HG03521 (cell line): Measurements from ENCODE around the gene LAMA5.

Source experiments
- ATAC-seq: cut with Tn5 transposase; IDR thresholded peaks from one replicate; pipeline ENCODE4 v1.9.1; 2021; ENCODE audit warnings: mild to moderate bottlenecking, moderate library complexity; ENCODE audit not compliant: unreplicated experiment

The LAMA5 gene

DNA sequence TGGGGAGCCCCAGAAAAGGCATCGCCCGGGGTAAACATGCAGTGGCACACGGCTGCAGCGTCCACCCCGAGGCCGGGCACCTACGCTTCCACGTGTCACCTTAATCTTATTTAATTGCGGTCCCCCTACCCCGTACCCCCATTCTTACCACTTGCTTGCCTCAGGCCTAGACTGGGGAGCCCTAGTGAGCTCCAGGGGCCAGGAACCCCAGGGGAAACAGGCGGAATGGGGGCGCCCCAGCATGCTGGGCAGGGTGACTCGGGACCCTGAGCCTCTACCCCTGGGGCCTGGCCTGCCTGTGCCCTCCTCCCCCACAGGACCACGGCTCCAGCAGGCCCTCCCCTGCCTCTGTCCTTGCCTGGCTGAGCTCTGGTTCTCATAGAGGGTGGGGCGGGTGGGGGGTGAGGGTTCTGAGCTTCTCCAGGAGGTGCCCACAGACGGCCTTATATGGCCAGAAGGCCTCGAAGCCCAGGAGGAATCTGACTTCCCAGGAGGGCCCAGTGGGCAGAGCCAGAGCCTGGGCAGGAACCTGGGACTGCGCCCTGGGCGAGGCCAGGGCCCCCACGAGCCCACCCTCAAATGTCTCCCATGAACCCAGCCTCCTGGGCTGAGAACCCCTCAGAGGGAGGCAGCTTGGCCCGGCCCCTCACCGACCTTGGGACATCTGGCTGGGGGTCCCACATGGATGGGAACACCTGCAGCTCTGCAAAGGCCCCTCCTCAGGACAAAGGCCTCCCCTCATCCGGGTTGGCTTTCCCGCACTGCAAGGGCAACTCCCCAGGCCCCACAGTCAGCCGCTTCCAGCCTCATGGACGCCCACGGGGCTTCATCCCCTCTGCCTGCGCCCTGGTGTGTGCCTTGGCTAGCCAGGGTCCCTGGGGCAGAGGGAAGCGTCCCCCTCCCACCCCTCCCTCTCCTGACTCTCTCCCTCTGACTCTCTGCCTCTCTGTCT, 5.2 kb upstream of the LAMA5 start:
- ATAC-seq: no peak

DNA sequence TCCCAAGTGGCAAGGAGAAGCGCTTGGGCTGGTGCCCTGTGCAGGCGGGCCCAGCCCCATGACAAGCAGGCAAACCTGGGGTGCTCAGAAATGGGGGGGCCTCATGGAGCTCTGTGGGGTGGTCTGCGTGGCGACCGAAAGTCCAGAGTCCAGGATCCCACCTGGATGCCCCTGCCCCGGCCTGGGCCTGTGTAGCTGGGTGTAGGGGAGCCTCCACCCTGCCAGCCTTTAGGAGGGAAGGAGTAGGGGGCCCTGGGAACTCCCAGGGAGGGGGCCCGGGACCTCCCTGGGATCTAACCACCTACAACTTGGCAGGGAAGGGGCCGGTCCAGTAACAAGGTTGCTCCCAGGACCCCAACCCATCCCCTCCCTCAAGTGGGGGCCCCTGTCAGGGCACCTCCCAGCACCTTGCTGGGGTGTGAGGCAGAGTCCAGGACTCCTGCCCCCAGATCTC, 4.5 kb upstream of the LAMA5 start:
- no peak for ATAC-seq

- ATAC-seq: no peak
Measured at GRCh38 chr20:62370807-62371587, 3.9 kb upstream of the LAMA5 start.

DNA sequence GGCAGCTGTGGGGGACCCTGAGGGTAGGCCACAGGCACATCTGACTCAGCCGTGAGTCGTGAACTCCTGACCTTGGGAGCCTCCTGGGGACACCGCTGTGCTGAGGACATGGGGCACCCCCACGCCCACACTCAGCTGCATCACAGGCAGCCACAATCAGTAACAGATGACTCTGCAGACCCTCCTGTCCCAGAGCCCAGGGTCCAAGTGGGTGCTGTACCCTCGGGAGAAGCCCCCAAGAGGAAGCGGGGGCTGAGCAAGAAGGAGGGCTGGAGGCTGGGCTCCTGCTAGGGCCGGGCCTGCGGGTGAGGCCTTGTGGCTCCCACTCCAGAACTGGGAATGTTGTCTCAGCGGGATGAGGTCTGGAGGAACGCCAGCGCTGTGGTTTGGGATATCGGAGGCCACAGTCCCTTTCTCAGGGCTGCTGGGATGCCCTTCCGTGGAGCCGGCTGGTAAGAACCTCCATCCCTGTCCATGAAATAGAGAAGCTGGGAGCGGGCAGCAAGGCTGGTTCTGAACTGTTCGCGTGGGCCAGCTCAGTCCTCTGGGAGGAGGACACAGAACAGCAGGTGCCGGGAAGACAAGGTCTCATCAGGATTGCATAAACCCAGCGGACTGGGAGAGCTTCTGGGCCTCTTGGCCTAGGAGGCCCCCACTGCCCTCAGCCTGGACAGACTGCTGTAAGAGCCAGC, 3.1 kb upstream of the LAMA5 start:
- no peak for ATAC-seq

GRCh38 chr20:62369815-62370114, 2.7 kb upstream of the LAMA5 start:
- no peak for ATAC-seq

DNA sequence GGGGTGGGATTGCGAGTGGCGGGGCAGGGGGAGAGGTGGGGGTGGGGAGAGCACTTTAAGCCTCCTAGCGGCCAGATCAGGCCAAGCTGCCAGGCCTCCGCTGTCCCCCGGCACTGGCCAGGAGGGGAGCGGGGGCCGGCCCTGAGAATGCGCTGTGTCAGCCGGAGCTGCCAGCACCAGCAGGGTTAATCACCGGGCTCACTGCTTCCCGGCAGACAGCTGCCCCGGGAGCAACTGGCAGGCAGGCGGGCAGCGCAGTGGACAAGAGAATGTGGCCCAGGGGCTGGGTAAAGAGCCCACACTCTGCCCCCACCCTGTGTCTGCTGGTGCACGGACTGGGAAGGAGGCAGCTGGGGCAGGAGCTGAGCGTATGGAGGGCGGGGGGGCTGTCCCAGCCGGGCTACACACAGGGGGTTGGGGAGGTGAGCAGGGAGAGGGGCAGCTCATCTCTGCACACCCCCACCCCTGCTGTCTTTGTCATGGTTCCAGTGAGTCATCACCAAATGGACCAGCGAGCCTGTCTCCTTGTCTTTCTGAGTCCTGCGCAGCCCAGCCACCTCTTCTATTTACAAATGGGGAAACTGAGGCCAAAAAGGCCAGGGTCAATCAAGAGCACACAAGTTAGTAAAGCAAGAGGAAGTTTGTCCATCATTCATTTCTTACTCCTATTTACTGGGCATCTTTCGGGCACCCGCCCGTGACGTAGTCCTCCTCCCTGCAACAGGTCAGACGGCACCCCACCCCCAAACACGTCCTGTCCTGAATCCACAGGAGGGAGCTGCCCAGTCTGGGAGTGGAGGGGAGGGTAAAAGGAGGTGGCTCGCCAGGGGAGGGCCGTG, 2.1 kb upstream of the LAMA5 start:
- ATAC-seq: no peak

- no peak for ATAC-seq
Measured at GRCh38 chr20:62368392-62368975, 1.4 kb upstream of the LAMA5 start.

DNA sequence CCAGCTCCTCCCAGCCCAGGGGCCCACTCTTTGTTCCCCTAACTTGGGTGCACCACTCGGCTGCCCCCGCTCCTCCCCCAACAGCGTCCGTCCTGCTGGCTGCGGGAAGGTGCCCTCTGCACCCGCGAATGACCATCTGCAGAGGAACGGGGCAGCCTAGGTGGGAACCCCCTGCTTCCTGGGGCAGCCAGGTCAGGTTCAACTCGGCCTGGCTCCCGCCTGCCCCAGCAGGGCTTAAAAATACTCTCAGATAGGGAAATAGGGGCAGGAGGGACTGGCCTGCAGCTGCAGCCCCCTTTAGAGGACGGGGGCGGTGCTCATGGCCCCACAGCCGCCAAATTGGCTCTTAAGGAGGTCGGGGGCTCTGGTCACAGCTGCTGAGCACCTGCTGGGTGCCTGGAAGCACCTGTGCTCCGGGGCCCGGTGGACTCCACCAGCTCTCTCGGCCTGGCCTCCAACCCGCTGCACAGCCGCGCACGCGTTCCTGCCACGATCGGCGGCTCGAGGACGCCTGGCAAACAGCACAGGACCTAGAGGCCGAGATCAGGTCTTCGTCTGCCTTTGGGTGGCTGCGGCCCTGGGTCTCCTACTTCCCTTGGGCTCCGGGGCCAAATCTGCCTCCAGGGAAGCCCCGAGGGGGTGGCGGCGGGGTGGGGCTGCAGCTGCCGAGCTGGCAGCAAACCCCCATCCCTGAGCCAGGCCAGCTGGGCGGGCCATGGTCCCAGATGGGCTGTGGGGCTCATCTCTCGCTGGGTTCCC, 700 bp upstream of the LAMA5 start:
- no peak for ATAC-seq

GRCh38 chr20:62366370-62367135, 559 bp downstream of the LAMA5 start:
- ATAC-seq: no peak

GRCh38 chr20:62365814-62366369, 1.2 kb downstream of the LAMA5 start:
- no peak for ATAC-seq

DNA sequence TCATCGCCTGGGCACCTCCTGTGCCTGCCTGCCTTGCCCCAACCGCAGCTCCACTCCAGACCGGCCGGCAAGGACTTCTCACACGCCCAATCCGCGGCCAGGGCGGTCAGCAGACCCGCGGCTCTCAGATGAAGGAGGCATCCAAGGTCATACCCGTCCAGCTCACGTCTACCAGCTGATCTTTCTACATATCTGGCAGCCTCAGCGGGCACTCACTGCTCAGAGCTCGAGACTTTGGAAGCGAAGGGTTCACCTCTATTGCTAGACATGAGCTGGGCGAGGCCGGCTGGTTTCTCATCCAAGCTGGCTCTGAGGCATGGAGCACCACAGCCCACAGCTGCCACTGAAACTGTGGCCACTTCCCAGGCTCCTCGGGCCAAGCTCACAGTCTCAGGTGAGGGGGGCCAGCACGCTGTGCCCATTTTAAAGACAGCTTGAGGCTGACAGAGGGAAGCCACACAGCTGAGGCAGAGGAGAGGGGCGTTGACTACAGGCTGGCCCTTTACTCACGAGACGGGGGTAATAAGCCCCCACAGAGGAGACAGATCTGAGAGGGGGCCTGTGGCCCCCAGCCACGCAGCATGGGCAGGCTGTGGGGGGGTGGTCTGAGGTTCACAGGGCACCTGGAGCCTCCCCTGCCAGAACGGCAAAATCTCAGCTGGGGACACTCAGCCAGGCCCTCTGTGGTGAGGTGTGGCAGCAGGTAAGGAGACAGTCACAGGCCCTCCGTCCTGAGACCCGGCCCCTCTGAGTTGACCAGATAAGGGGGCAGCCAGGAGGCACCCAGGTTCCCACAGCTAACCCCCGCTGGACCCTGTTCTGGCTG, 2.0 kb downstream of the LAMA5 start:
- no peak for ATAC-seq

GRCh38 chr20:62363920-62364851, 2.9 kb downstream of the LAMA5 start:
- ATAC-seq: no peak

DNA sequence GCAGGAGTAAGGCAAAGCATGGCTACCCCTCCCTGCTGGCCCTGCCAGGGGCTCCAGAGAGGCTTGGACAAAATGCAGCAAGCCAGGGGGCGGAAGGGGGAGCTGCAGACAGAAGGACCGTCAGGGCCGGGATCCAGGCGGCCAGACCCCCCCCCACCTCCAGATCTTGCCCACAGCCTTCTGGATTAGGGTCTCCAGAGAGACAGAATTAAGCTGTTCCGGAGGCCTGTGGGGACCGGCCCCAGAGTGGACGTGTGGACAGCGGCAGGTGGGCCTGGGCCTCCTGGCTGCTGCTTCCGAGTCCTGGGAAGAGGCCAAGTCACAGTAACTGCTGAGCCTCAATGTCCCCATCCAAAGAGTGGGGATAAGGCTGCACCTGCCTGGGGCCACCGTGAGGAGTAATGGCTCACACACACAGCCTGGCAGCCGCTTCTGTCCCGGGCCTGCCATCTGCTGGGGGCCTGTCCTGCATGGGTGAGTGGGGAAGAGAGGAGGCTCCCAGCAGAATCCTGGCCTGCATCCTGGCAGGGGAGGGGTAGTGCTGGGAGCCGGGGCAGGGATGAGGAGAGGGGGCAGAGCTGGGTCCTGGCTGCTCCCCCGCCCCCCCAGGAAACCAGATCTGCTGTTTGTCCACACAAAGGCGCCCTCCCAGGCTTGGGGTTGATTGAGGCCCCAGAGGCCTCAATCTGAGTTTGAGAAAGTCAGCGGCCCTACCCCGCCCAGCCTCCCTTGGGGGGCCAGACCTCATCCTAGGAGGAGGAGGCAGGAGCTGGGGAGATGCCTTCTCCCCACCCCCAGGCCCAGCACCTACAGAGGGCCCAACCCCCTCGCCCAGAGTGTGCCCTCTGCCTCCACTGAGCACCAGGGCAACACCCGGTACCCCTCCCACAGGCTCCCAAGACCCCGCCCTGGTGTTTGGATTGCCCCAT, 3.9 kb downstream of the LAMA5 start:
- no peak for ATAC-seq

DNA sequence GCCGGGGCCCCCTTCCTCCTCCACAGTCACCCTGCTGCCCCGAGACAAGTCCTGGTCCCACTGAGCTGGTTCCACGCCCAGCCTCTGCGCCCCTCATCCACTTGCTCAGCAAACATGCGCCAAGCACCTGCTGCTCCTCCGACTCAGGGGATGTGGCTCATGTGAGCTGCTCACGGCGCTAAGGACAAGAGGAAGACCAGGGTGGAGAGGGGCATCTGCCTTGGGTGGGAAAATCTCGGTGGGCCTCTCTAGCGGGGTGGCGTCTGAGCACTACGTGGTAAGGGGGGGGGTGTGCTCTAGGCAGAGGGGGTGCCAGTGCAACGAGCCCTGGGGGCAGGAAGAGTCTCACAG, 4.5 kb downstream of the LAMA5 start:
- no peak for ATAC-seq

GRCh38 chr20:62361799-62362589, 5.1 kb downstream of the LAMA5 start:
- no peak for ATAC-seq
